ENCODE measurements around the gene MRPL33. TPM values are rescaled to one million over a fixed set of nuclear protein-coding genes. Genes with fewer than 3 reads are reported as not detected.

MRPL33 gene
- total RNA-seq, 2 donors from 2014 or later = 99.5 to 118 TPM

GRCh38 chr2:27736890-27737204 lies 34.7 kb upstream of the MRPL33 start:
- Histone ChIP-seq H3K9me3 (no peaks in the 10 kb centered on the region), H3K4me1 (ENCODE audit: control insufficient read depth in 1 of 2, low read depth in 2 of 2) (peaks cover 15 to 33% of the 10 kb centered on the region in 2 donors), H3K27me3 (replicated peaks; ENCODE audit: insufficient read depth) (no peaks in the 10 kb centered on the region), H3K4me3 (no peak overlapping the region), H3K27ac (peak overlapping the region; percentile 84 to 91), H3K36me3 (no peaks in the 10 kb centered on the region)
- DNase-seq (ENCODE audit: low spot score) = no peak
- no peak for ATAC-seq (ENCODE audit: insufficient number of reproducible peaks, low FRiP score, low read depth)
- no peak for TF ChIP-seq CTCF (IDR thresholded peaks at IDR 0.05)

GRCh38 chr2:27737676-27738348 lies 33.7 kb upstream of the MRPL33 start:
- Histone ChIP-seq H3K27ac (peak overlapping the region; percentile 84 to 91), H3K4me1 (ENCODE audit: control insufficient read depth in 1 of 2, low read depth in 2 of 2) (peaks cover 15 to 33% of the 10 kb centered on the region in 2 donors), H3K4me3 (no peak overlapping the region), H3K9me3 (no peaks in the 10 kb centered on the region), H3K36me3 (no peaks in the 10 kb centered on the region), H3K27me3 (replicated peaks; ENCODE audit: insufficient read depth) (no peaks in the 10 kb centered on the region)
- ATAC-seq (ENCODE audit: insufficient number of reproducible peaks, low FRiP score, low read depth) = no peak
- DNase-seq (ENCODE audit: low spot score) = no peak
- no peak for TF ChIP-seq CTCF (IDR thresholded peaks at IDR 0.05)

- Histone ChIP-seq H3K27ac (no peak overlapping the region), H3K9me3 (no peaks in the 10 kb centered on the region), H3K4me1 (ENCODE audit: control insufficient read depth in 1 of 2, low read depth in 2 of 2) (peaks cover 15 to 33% of the 10 kb centered on the region in 2 donors), H3K27me3 (replicated peaks; ENCODE audit: insufficient read depth) (no peaks in the 10 kb centered on the region), H3K36me3 (no peaks in the 10 kb centered on the region), H3K4me3 (no peak overlapping the region)
- DNase-seq (ENCODE audit: low spot score) (no peak), ATAC-seq (ENCODE audit: insufficient number of reproducible peaks, low FRiP score, low read depth) (no peak)
- TF ChIP-seq CTCF (IDR thresholded peaks at IDR 0.05) = no peak
These were observed 33.0 kb upstream of the MRPL33 start for GRCh38 chr2:27738349-27739057.

- no peaks in the 10 kb centered on the region for H3K9me3 ChIP-seq
- no peak for TF ChIP-seq CTCF (IDR thresholded peaks at IDR 0.05)
These were observed 32.5 kb upstream of the MRPL33 start for GRCh38 chr2:27739058-27739373.

GRCh38 chr2:27741673-27742072 lies 29.8 kb upstream of the MRPL33 start:
- H3K4me1 ChIP-seq (ENCODE audit: control insufficient read depth in 1 of 2, low read depth in 2 of 2) = peaks cover 0 to 10% of the 10 kb centered on the region in 2 donors
- no peak overlapping the region for H3K27ac ChIP-seq
- DNase-seq (ENCODE audit: low spot score) (no peak), ATAC-seq (ENCODE audit: insufficient number of reproducible peaks, low FRiP score, low read depth) (no peak)
- H3K4me3 ChIP-seq = no peak overlapping the region
- H3K9me3 ChIP-seq = no peaks in the 10 kb centered on the region
- no peaks in the 10 kb centered on the region for H3K36me3 ChIP-seq
- TF ChIP-seq CTCF (IDR thresholded peaks at IDR 0.05) = no peak
- H3K27me3 ChIP-seq (replicated peaks; ENCODE audit: insufficient read depth) = no peaks in the 10 kb centered on the region

More at GRCh38 chr2:27739058-27739373, 32.5 kb upstream of the MRPL33 start:
- no peak overlapping the region for H3K4me3 ChIP-seq
- H3K36me3 ChIP-seq = no peaks in the 10 kb centered on the region
- peaks cover 15 to 33% of the 10 kb centered on the region in 2 donors for H3K4me1 ChIP-seq (ENCODE audit: control insufficient read depth in 1 of 2, low read depth in 2 of 2)
- DNase-seq (ENCODE audit: low spot score) (no peak), ATAC-seq (ENCODE audit: insufficient number of reproducible peaks, low FRiP score, low read depth) (no peak)
- H3K27me3 ChIP-seq (replicated peaks; ENCODE audit: insufficient read depth) = no peaks in the 10 kb centered on the region
- H3K27ac ChIP-seq = no peak overlapping the region
